ENCODE data around the gene AK1. TPM values are rescaled to one million over a fixed set of nuclear protein-coding genes. Genes with fewer than 3 reads are reported as not detected.

AK1 gene
- total RNA-seq, 1 experiment from 2014 or later = 75.9 TPM

- H3K27ac Mint-ChIP-seq (ENCODE audit: low read depth, unreplicated experiment) = no peak overlapping the region
These were observed 28.3 kb upstream of the AK1 start for GRCh38 chr9:127905788-127906191.

GRCh38 chr9:127905004-127905728 lies 27.7 kb upstream of the AK1 start:
- intact Hi-C loops (cut with micrococcal nuclease) = no loop called here
- BruUV-seq (replicated peaks) = no TSS peak
- CTCF ChIA-PET = no interaction called here
- Mint-ChIP-seq H3K27me3 (ENCODE audit: insufficient read depth, unreplicated experiment) (no peaks in the 10 kb centered on the region), H3K36me3 (ENCODE audit: insufficient read depth, unreplicated experiment) (peaks cover 10% of the 10 kb centered on the region), H3K4me3 (ENCODE audit: unreplicated experiment) (no peak overlapping the region), H3K4me1 (ENCODE audit: insufficient read depth, unreplicated experiment) (peaks cover 6% of the 10 kb centered on the region), H3K9me3 (ENCODE audit: unreplicated experiment) (no peaks in the 10 kb centered on the region), H3K27ac (ENCODE audit: low read depth, unreplicated experiment) (no peak overlapping the region)
- no peak for DNase-seq (ENCODE audit: unreplicated experiment)
- no peak for TF ChIP-seq CTCF (IDR thresholded peaks at IDR 0.05; ENCODE audit: unreplicated experiment)
- POLR2A ChIA-PET = interaction anchor here (0.6 kb wide), 1 partner anchor 12 kb away, joined by 4 read pairs; the partner anchor contains the start of gene ST6GALNAC4

More at GRCh38 chr9:127905788-127906191, 28.3 kb upstream of the AK1 start:
- Mint-ChIP-seq H3K4me1 (ENCODE audit: insufficient read depth, unreplicated experiment) (peaks cover 9% of the 10 kb centered on the region), H3K27me3 (ENCODE audit: insufficient read depth, unreplicated experiment) (no peaks in the 10 kb centered on the region), H3K36me3 (ENCODE audit: insufficient read depth, unreplicated experiment) (peaks cover 14% of the 10 kb centered on the region), H3K4me3 (ENCODE audit: unreplicated experiment) (no peak overlapping the region), H3K9me3 (ENCODE audit: unreplicated experiment) (no peaks in the 10 kb centered on the region)
- BruUV-seq (replicated peaks) = no TSS peak
- intact Hi-C loops (cut with micrococcal nuclease) = no loop called here
- TF ChIP-seq CTCF (IDR thresholded peaks at IDR 0.05; ENCODE audit: unreplicated experiment) = no peak
- DNase-seq (ENCODE audit: unreplicated experiment) = no peak
- CTCF ChIA-PET = no interaction called here
- POLR2A ChIA-PET = no interaction called here

- no peak overlapping the region for H3K4me3 Mint-ChIP-seq (ENCODE audit: unreplicated experiment)
- H3K27ac Mint-ChIP-seq (ENCODE audit: low read depth, unreplicated experiment) = no peak overlapping the region
- ChIA-PET CTCF (interaction anchor here (0.6 to 0.7 kb wide), 2 partner anchors 18 to 249 kb away, joined by 3 read pairs; no protein-coding TSS in a partner anchor), POLR2A (interaction anchor here (0.6 kb wide), 1 partner anchor 12 kb away, joined by 4 read pairs; the partner anchor contains the start of gene ST6GALNAC4)
- H3K4me1 Mint-ChIP-seq (ENCODE audit: insufficient read depth, unreplicated experiment) = peaks cover 6% of the 10 kb centered on the region
- intact Hi-C loops (cut with micrococcal nuclease) = no loop called here
- peaks cover 10% of the 10 kb centered on the region for H3K36me3 Mint-ChIP-seq (ENCODE audit: insufficient read depth, unreplicated experiment)
- H3K27me3 Mint-ChIP-seq (ENCODE audit: insufficient read depth, unreplicated experiment) = no peaks in the 10 kb centered on the region
- BruUV-seq (replicated peaks) = no TSS peak
- no peak for TF ChIP-seq CTCF (IDR thresholded peaks at IDR 0.05; ENCODE audit: unreplicated experiment)
- no peaks in the 10 kb centered on the region for H3K9me3 Mint-ChIP-seq (ENCODE audit: unreplicated experiment)
- DNase-seq (ENCODE audit: unreplicated experiment) = no peak
These were observed 27.1 kb upstream of the AK1 start for GRCh38 chr9:127904561-127905003.

- no peak for DNase-seq (ENCODE audit: unreplicated experiment)
- Mint-ChIP-seq H3K36me3 (ENCODE audit: insufficient read depth, unreplicated experiment) (peaks cover 10% of the 10 kb centered on the region), H3K4me3 (ENCODE audit: unreplicated experiment) (no peak overlapping the region), H3K27ac (ENCODE audit: low read depth, unreplicated experiment) (no peak overlapping the region), H3K4me1 (ENCODE audit: insufficient read depth, unreplicated experiment) (peaks cover 6% of the 10 kb centered on the region), H3K9me3 (ENCODE audit: unreplicated experiment) (no peaks in the 10 kb centered on the region), H3K27me3 (ENCODE audit: insufficient read depth, unreplicated experiment) (no peaks in the 10 kb centered on the region)
- TF ChIP-seq CTCF (IDR thresholded peaks at IDR 0.05; ENCODE audit: unreplicated experiment) = no peak
- CTCF ChIA-PET = interaction anchor here (0.6 to 0.7 kb wide), 2 partner anchors 18 to 250 kb away, joined by 3 read pairs; no protein-coding TSS in a partner anchor
- intact Hi-C loops (cut with micrococcal nuclease) = no loop called here
- BruUV-seq (replicated peaks) = no TSS peak
- POLR2A ChIA-PET = interaction anchor here (0.6 to 0.7 kb wide), 2 partner anchors 9 to 13 kb away, joined by 3 to 4 read pairs; partner anchors contain the start of gene ST6GALNAC4
These were observed 26.3 kb upstream of the AK1 start for GRCh38 chr9:127903557-127904475.
